A549 (cell line): ENCODE results near the gene GTF2H1.

Experiments used
- MYC ChIP-seq: IDR thresholded peaks from 2 replicates; pipeline ENCODE4 v1.6.1; 2012; ENCODE audit warnings: mild to moderate bottlenecking, inconsistent platforms, low read length, improper control_type of control experiment, borderline replicate concordance
- RNF2 ChIP-seq: fragments of 200-600 bp; sonication (generic); IDR thresholded peaks from 2 replicates; pipeline ENCODE4 v1.6.1; 2016; ENCODE audit warnings: low read depth, mild to moderate bottlenecking, antibody characterized with exemption, moderate library complexity, borderline replicate concordance
- SMC3 ChIP-seq: fragments of >200 bp; sonication (Bioruptor Twin); formaldehyde crosslinking; IDR thresholded peaks from 3 replicates; pipeline ENCODE4 v1.6.1; 2018; ENCODE audit warnings: inconsistent platforms
- TF ChIP-seq, protein P1 (sequence below): fragments of >200 bp; sonication (Bioruptor Twin); formaldehyde crosslinking; IDR thresholded peaks from 3 replicates; pipeline ENCODE4 v1.5.1; 2016

DNA sequence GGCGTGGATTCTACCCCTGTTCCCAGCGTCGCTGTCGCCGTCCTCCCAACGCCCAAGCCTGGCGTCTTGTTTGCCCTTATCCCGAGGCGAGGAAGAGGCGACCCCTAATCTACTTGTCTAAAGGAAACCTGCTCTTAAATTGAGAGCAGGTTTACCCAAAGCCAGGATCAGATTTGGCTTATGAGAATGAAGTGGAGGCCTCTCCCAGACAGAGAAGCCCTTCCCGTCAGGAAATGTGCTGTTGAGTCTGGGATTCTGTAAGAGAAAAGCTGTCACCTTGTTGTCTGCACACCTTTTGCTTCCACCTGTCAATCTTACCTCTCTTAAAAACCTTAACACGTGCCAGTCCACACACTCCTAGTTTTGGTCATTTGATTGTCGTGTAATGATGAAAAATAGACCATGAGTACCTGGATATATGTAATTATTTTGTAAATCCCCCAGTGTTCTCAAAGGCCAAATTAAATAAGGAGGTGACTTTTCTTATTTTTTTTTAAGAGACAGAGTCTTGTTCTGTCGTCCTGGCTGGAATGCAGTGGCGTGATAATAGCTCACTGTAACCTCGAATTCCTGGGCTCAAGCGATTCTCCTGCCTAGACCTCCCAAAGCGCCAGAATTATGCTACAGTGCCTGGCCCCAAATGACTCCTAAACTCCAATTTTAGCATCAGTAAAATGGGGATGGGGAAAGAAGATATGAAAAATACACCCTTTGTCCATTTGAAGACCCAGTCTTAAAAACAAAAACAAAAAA, 627 bp downstream of the GTF2H1 start:
- TF ChIP-seq RNF2: no peak
- TF ChIP-seq, protein P1, sequence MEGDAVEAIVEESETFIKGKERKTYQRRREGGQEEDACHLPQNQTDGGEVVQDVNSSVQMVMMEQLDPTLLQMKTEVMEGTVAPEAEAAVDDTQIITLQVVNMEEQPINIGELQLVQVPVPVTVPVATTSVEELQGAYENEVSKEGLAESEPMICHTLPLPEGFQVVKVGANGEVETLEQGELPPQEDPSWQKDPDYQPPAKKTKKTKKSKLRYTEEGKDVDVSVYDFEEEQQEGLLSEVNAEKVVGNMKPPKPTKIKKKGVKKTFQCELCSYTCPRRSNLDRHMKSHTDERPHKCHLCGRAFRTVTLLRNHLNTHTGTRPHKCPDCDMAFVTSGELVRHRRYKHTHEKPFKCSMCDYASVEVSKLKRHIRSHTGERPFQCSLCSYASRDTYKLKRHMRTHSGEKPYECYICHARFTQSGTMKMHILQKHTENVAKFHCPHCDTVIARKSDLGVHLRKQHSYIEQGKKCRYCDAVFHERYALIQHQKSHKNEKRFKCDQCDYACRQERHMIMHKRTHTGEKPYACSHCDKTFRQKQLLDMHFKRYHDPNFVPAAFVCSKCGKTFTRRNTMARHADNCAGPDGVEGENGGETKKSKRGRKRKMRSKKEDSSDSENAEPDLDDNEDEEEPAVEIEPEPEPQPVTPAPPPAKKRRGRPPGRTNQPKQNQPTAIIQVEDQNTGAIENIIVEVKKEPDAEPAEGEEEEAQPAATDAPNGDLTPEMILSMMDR: no peak
- TF ChIP-seq SMC3: no peak
- no peak for TF ChIP-seq MYC
